SK-N-MC (cell line): ENCODE measurements around the gene RINT1.
"Not testable (repeated sequence)": the region's sequence is repeated elsewhere in the genome, so short reads cannot be mapped to it uniquely, and the experiment has no call there.

Source experiments
- DNase-seq: peaks from one replicate; pipeline ENCODE4 v3.0.0-alpha.2; 2011; ENCODE audit warnings: low read depth, low spot score
- H3K27ac ChIP-seq: fragments of 200-600 bp; sonication (generic); 2 replicates; pipeline ENCODE4 v1.5.1; 2016; ENCODE audit warnings: mixed run types
- H3K36me3 ChIP-seq: fragments of 200-600 bp; sonication (generic); 2 replicates; pipeline ENCODE4 v1.6.1; 2017; ENCODE audit warnings: antibody characterized with exemption, low read length, mixed read lengths; ENCODE audit not compliant: insufficient read depth
- H3K4me3 ChIP-seq: fragments of 200-600 bp; sonication (generic); 2 replicates; pipeline ENCODE4 v1.5.1; 2016
- H3K9ac ChIP-seq: fragments of 200-600 bp; sonication (generic); 2 replicates; pipeline ENCODE4 v1.8.0; 2017; ENCODE audit warnings: mixed run types, mixed read lengths; ENCODE audit not compliant: insufficient read length
- H3K9me3 ChIP-seq: fragments of 200-600 bp; sonication (generic); 2 replicates; pipeline ENCODE4 v1.6.1; 2017; ENCODE audit warnings: low read depth, mild to moderate bottlenecking, antibody characterized with exemption, low read length, moderate library complexity, mixed read lengths
- EZH2 ChIP-seq: fragments of 200-600 bp; sonication (generic); IDR thresholded peaks from one replicate; pipeline ENCODE4 v1.6.1; 2017; ENCODE audit warnings: antibody characterized with exemption
- FOXP2 ChIP-seq: optimal IDR thresholded peaks from 2 replicates; pipeline ENCODE3; 2011; ENCODE audit warnings: mild to moderate bottlenecking, moderate library complexity; ENCODE audit not compliant: insufficient read depth; ENCODE audit errors: extremely low read length, control extremely low read depth
- POLR2AphosphoS5 ChIP-seq: IDR thresholded peaks from 2 replicates; pipeline ENCODE4 v1.6.1; 2012; ENCODE audit warnings: mild to moderate bottlenecking, low read depth, low read length, borderline replicate concordance

RINT1 gene

DNA sequence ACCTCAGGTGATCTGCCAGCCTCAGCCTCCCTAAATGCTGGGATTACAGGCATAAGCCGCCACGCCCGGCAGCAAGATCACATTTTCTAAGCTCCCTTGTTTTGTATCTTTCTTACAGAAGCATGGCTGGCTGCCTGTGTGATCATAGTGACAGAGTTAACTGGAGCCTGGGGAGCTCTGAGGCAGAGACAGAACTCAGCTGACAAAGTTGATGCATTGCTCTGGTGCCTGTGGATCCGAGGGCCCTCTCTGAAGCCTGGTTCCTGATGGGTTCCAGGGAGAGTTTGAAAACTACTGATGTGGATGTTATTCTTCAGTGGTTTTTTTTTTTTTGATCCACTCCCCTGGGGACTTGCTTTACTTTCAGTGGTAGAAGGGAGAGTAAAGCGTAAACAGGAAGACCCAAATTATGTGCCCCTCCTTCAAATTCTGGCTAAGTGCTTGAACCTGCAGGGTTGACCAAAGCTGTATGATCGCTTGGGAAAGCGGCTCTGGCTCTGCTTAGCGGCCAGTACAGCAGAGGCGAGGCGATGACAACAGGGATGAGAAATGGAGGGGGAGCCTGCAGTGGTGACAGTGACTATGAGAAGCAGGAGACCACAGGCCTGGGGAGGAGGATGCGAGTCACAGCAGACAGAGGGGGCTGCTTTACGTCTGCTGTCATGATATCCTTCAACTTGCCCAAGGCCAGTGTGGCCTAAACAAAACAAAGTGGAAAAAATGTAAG lies 56.1 kb downstream of the RINT1 start:
- H3K9ac ChIP-seq = no peak overlapping the region
- no peaks in the 10 kb centered on the region for H3K9me3 ChIP-seq
- no peak for TF ChIP-seq EZH2
- no peak for TF ChIP-seq FOXP2
- no peak for TF ChIP-seq POLR2AphosphoS5
- H3K36me3 ChIP-seq = no peaks in the 10 kb centered on the region
- H3K4me3 ChIP-seq = no peak overlapping the region
- no peak overlapping the region for H3K27ac ChIP-seq
- no peak for DNase-seq

DNA sequence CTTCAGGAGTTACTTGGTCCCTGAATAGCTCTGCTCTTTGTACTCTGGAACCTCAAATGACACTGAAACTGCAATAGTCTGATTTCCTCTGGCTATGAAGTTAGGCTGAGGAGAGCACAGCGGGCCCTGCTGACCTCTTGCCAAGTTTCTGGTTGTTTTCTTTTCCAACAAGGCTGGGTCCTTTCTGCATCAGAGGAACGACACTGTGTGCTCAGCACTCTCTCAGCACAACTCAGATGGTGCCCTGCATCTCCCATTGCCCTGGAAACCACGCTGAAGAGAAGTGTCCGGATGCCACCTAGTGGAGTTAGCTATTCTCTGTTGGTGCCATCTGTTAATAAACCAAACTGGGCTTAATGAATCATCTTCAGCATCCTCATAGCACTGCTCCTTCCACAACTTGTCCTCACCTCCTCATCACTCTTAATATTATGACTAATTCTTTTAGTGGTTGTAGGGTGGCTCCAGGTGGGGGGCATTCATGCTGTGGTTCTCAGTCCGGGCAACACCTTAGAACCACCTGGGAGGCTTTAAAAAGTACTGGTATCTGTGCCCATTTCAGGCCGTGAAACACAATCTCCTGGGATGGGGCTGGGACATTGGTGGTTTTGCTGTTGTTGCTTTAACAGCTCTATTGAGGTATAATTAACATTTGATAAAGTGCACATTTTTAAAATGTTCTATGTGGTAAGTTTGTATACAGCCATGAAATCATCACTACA lies 57.5 kb downstream of the RINT1 start:
- Histone ChIP-seq H3K36me3 (no peaks in the 10 kb centered on the region), H3K4me3 (no peak overlapping the region), H3K27ac (no peak overlapping the region), H3K9ac (no peak overlapping the region), H3K9me3 (no peaks in the 10 kb centered on the region)
- TF ChIP-seq POLR2AphosphoS5 = no peak
- TF ChIP-seq FOXP2 = no peak
- TF ChIP-seq EZH2 = no peak
- peak; percentile 63 for DNase-seq

DNA sequence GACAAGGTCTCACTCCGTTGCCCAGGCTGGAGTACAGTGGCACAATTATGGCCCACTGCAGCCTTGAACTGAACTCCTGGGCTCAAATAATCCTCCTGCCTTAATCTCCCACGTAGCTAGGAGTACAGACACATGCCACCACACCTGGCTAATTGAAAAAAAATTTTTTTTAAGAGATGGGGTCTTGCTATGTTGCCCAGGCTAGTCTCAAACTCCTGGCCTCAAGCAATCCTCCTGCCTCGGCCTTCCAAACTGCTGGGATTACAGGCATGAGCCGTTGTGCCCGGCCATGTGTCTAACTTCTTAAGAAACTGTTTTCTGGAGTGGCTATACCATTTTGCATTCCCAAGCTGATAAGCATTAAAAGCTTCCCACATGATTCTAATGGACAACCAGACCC lies 58.8 kb downstream of the RINT1 start:
- Histone ChIP-seq H3K9ac (no peak overlapping the region), H3K27ac (no peak overlapping the region), H3K9me3 (no peaks in the 10 kb centered on the region), H3K36me3 (no peaks in the 10 kb centered on the region), H3K4me3 (no peak overlapping the region)
- TF ChIP-seq EZH2 (no peak), POLR2AphosphoS5 (no peak), FOXP2 (no peak)
- no peak for DNase-seq

DNA sequence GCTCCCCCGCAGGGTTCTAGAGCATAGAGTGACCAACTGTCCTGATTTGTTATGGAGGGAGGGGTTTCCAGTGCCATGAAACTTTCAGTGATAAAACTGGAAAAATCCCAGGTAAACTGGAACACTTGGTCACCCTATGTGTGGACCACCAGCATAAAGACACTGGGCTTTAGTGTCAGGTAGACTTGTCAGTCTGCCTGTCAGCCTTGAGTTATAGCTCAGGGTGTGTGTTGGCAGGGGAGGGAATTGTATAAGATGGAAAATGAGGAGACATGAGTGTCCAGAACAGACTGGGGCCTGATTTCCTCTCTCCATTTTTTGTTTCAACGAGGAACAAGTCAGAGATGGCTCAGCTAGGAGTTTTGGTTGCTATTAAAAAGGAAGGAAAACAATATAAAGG lies 59.5 kb downstream of the RINT1 start:
- TF ChIP-seq EZH2 (no peak), POLR2AphosphoS5 (no peak), FOXP2 (no peak)
- Histone ChIP-seq H3K27ac (no peak overlapping the region), H3K9me3 (no peaks in the 10 kb centered on the region), H3K36me3 (no peaks in the 10 kb centered on the region), H3K9ac (no peak overlapping the region), H3K4me3 (no peak overlapping the region)
- no peak for DNase-seq

DNA sequence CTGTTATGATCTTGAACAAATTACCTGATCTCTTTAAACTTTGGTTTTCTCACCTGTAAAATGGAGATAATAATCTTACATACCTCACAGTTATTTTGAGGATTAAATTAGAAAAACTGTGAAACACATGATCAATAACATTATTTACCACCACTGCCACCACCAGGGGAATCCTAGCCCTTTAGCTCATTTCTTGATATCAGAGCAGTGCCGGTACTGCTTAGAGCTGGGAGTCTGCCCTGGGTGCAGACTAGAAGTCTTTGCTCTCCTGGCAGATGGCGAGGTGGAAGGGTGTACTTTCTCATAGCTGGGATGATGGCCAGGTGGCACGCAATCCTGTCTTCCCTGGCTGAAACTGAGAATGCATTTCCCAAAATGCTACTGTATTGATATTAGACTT lies 62.0 kb downstream of the RINT1 start:
- Histone ChIP-seq H3K27ac (no peak overlapping the region), H3K9me3 (no peaks in the 10 kb centered on the region), H3K9ac (no peak overlapping the region), H3K36me3 (no peaks in the 10 kb centered on the region), H3K4me3 (no peak overlapping the region)
- TF ChIP-seq EZH2 (no peak), POLR2AphosphoS5 (no peak), FOXP2 (no peak)
- DNase-seq = no peak

DNA sequence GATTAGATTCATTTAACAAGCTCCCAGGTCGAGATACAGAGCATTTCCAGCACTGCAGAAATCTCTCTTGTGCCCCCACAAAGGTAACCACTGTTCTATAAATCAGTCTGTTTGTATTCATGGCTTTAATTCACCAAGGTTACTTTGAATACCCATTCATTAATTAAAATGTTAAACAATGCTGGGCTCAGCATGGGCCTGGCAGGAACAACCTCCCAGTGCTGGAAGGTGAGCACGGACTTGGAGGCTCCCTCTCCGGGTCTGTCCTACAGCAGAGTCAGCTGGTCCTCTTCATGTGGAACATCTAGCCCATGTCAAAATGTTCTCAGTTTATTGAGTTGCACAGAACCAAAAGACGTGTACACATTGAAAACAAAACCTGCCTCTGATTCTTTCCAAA lies 64.9 kb downstream of the RINT1 start:
- DNase-seq = no peak
- no peaks in the 10 kb centered on the region for H3K36me3 ChIP-seq

DNA sequence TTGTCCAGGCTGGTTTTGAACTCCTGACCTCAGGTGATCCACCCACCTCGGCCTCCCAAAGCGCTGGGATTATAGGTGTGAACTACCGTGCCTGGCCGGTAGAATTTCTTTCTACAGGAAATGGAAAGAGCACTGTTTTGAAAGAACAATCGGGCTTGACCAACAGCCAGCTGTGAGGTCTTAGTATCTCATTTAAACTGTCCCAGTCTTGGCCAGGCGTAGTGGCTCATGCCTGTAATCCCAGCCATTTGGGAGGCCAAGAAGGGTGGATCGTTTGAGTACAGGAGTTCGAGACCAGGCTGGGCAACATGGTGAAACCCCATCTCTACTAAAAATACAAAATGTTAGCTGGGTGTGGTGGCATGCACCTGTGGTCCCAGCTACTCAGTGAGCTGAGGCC lies 67.1 kb downstream of the RINT1 start:
- DNase-seq, H3K36me3 ChIP-seq, H3K9me3 ChIP-seq, H3K27ac ChIP-seq, H3K4me3 ChIP-seq, H3K9ac ChIP-seq: not testable (repeated sequence)

More for the DNA sequence above, 64.9 kb downstream of the RINT1 start:
- Histone ChIP-seq H3K27ac (no peak overlapping the region), H3K4me3 (no peak overlapping the region), H3K9me3 (no peaks in the 10 kb centered on the region), H3K9ac (no peak overlapping the region)
- TF ChIP-seq POLR2AphosphoS5 (no peak), FOXP2 (no peak), EZH2 (no peak)

DNA sequence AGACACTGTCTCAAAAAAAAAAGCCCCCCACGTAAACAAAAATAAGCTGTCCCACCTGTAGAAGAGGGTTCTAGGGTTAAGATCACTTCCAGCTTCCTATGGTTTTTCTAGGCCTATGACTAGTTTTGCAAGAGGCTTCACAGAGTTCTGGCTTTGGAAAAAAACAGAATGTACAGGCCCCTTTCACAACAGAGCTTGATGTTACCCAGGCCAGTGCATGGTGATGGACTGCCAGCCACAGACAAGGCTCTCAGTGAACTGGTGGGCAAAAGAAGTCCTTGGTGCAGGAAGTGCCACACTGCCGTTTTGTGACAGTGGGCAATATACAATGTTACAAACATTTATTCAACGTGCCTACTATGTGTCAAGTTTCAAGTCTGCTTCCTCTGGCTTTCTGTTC lies 67.5 kb downstream of the RINT1 start:
- TF ChIP-seq EZH2 (no peak), POLR2AphosphoS5 (no peak), FOXP2 (no peak)
- no peak for DNase-seq
- no peak overlapping the region for H3K27ac ChIP-seq
- H3K4me3 ChIP-seq = no peak overlapping the region
- no peak overlapping the region for H3K9ac ChIP-seq
- H3K9me3 ChIP-seq = no peaks in the 10 kb centered on the region
- H3K36me3 ChIP-seq = no peaks in the 10 kb centered on the region
